ENCODE measurements around the gene SYNJ2. TPM values are rescaled to one million over a fixed set of nuclear protein-coding genes. Genes with fewer than 3 reads are reported as not detected.

Gene SYNJ2
- total RNA-seq, 1 experiment from 2014 or later = 24.5 TPM

GRCh38 chr6:157956171-157956730 lies 25.4 kb upstream of the SYNJ2 start:
- H4K91ac ChIP-seq (ENCODE audit: insufficient read length, low read depth, low read length) = no peak overlapping the region
- DNase-seq = no peak
- H3K79me2 ChIP-seq (ENCODE audit: insufficient read depth, low read length) = no peaks in the 10 kb centered on the region
- H3K23ac ChIP-seq (ENCODE audit: insufficient read length, low read depth, low read length) = no peak overlapping the region
- H3K36me3 Mint-ChIP-seq (ENCODE audit: insufficient read depth in 1 of 3, low read depth in 3 of 3) = peaks cover 14 to 24% (median 21%) of the 10 kb centered on the region in 3 experiments
- no peaks in the 10 kb centered on the region for H4K20me1 ChIP-seq (ENCODE audit: control insufficient read depth, insufficient read depth, insufficient read length)
- no peaks in the 10 kb centered on the region for H3K23me2 ChIP-seq (ENCODE audit: insufficient read length, low read depth, low read length, poor library complexity, severe bottlenecking)
- no peak overlapping the region for H3K27ac Mint-ChIP-seq
- no peak overlapping the region for H4K5ac ChIP-seq (ENCODE audit: insufficient read length, low read depth, low read length)
- H3K9me3 ChIP-seq (ENCODE audit: control insufficient read depth, low read depth, low read length) = peaks cover 6% of the 10 kb centered on the region
- no peaks in the 10 kb centered on the region for H3K27me3 ChIP-seq (ENCODE audit: insufficient read depth, low read length)
- no peak overlapping the region for H3T11ph ChIP-seq (ENCODE audit: low read length)
- H3K27ac ChIP-seq (ENCODE audit: insufficient read length, low read depth, low read length) = no peak overlapping the region
- peaks cover 28 to 31% of the 10 kb centered on the region in 2 experiments for H3K9me3 Mint-ChIP-seq
- no peak overlapping the region for H3K4ac ChIP-seq (ENCODE audit: low read depth, low read length)
- no peak overlapping the region for H2BK12ac ChIP-seq (ENCODE audit: insufficient read length, low read depth, low read length)
- H2BK20ac ChIP-seq (ENCODE audit: low read depth, low read length, poor library complexity, severe bottlenecking) = no peak overlapping the region
- peaks cover 17 to 23% of the 10 kb centered on the region in 2 experiments for H3K4me1 Mint-ChIP-seq
- H3K18ac ChIP-seq (ENCODE audit: insufficient read length, low read depth, low read length) = no peak overlapping the region
- no peak overlapping the region for H3K4me2 ChIP-seq (ENCODE audit: insufficient read depth, insufficient read length, low read length)
- no peaks in the 10 kb centered on the region for H3K79me1 ChIP-seq (ENCODE audit: insufficient read depth, low read depth, low read length, poor library complexity, severe bottlenecking)
- no peak overlapping the region for H3K9ac ChIP-seq (ENCODE audit: extremely low read depth, insufficient read length, low read length)
- H2AK5ac ChIP-seq (ENCODE audit: insufficient read length, low read length) = no peak overlapping the region
- 0 out of 2 replicates have a peak, but pooled peaks cover 2% of the 10 kb centered on the region for H3K4me1 ChIP-seq (ENCODE audit: insufficient read depth, low read length)
- H2BK5ac ChIP-seq (ENCODE audit: insufficient read length, low read length) = no peak overlapping the region
- H3K56ac ChIP-seq (ENCODE audit: insufficient read length, low read depth, low read length) = no peak overlapping the region
- WGBS (ENCODE audit: extremely low coverage, insufficient read length, low lambda C conversion rate) = no CpG with 5 or more reads among the region's 12 CpGs
- TF ChIP-seq CTCF (conservative IDR thresholded peaks at IDR 0.05) = no peak
- H2BK120ac ChIP-seq (ENCODE audit: low read depth, low read length, poor library complexity, severe bottlenecking) = no peak overlapping the region
- peaks cover 3% of the 10 kb centered on the region for H3K27me3 Mint-ChIP-seq (ENCODE audit: low read depth)
- no peak overlapping the region for H4K8ac ChIP-seq (replicated peaks; ENCODE audit: insufficient read length, low read depth, low read length)
- no peak overlapping the region for H2BK15ac ChIP-seq (ENCODE audit: low read depth, low read length)
- H3K4me3 Mint-ChIP-seq = no peak overlapping the region
- no peak overlapping the region for H3K14ac ChIP-seq (ENCODE audit: insufficient read depth, low read length)
- no peak overlapping the region for H2AFZ ChIP-seq (ENCODE audit: low read length)
